ENCODE results near the gene BRME1.

DNA sequence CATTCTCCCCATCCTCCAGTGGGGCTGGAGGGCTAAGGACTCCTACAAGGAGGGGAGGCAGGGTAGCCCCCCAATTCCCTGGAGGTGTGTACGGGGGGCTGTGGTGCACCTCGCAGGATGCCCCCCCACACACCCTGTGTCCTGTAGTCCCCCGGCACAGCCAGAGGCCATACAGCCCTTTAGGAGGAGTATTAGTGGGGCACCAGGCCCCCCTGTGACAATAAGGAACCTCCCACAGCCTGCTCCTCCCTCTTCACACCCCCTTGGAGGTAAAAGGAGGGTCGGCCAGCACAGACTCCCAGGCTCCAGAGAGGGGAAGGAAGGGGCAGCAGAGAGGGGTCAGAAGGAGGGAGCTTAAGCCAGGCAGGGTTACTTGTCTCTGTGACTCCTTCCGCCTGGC lies 29.1 kb downstream of the BRME1 start, which contains the start of gene NANOS3:
- TF ChIP-seq, protein P1, sequence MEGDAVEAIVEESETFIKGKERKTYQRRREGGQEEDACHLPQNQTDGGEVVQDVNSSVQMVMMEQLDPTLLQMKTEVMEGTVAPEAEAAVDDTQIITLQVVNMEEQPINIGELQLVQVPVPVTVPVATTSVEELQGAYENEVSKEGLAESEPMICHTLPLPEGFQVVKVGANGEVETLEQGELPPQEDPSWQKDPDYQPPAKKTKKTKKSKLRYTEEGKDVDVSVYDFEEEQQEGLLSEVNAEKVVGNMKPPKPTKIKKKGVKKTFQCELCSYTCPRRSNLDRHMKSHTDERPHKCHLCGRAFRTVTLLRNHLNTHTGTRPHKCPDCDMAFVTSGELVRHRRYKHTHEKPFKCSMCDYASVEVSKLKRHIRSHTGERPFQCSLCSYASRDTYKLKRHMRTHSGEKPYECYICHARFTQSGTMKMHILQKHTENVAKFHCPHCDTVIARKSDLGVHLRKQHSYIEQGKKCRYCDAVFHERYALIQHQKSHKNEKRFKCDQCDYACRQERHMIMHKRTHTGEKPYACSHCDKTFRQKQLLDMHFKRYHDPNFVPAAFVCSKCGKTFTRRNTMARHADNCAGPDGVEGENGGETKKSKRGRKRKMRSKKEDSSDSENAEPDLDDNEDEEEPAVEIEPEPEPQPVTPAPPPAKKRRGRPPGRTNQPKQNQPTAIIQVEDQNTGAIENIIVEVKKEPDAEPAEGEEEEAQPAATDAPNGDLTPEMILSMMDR (IDR thresholded peaks at IDR 0.05; ENCODE audit: poor library complexity) = no peak
- TF ChIP-seq EZH2phosphoT487 (IDR thresholded peaks at IDR 0.05; ENCODE audit: low read depth, severe bottlenecking, unreplicated experiment) = no peak
- no peak for TF ChIP-seq EZH2 (IDR thresholded peaks at IDR 0.05; ENCODE audit: borderline replicate concordance)
